OCI-LY1 (cell line): ENCODE measurements around the gene LYVE1.
"Not testable (repeated sequence)": the region's sequence is repeated elsewhere in the genome, so short reads cannot be mapped to it uniquely, and the experiment has no call there.

ENCODE experiments used
- H2AFZ ChIP-seq: fragments of 200-600 bp; sonication (generic), shearing (Covaris generic); 2 replicates; pipeline ENCODE4 v1.6.0; 2014; ENCODE audit warnings: antibody characterized with exemption, mild to moderate bottlenecking, low read length
- H3F3A ChIP-seq: fragments of 200-600 bp; sonication (generic), shearing (Covaris generic); 2 replicates; pipeline ENCODE4 v1.6.0; 2014; ENCODE audit warnings: mild to moderate bottlenecking, antibody characterized with exemption, low read length, moderate library complexity; ENCODE audit not compliant: insufficient read depth
- H3K27ac ChIP-seq: fragments of 200-600 bp; sonication (generic); 2 replicates; pipeline ENCODE4 v1.5.1; 2014; ENCODE audit warnings: low read length, mixed run types, mild to moderate bottlenecking, low read depth; ENCODE audit not compliant: poor library complexity, severe bottlenecking
- H3K27me3 ChIP-seq: fragments of 200-600 bp; sonication (generic); 2 replicates; pipeline ENCODE4 v1.6.0; 2014; ENCODE audit warnings: antibody characterized with exemption, mild to moderate bottlenecking, low read length, moderate library complexity; ENCODE audit not compliant: insufficient read depth
- H3K36me3 ChIP-seq: fragments of 200-600 bp; sonication (generic); 2 replicates; pipeline ENCODE4 v1.6.1; 2014; ENCODE audit warnings: mild to moderate bottlenecking, antibody characterized with exemption, low read length, moderate library complexity, mixed read lengths; ENCODE audit not compliant: insufficient read depth
- H3K4me1 ChIP-seq: fragments of 200-600 bp; sonication (generic); 2 replicates; pipeline ENCODE4 v1.5.1; 2014; ENCODE audit warnings: mild to moderate bottlenecking, low read length, moderate library complexity; ENCODE audit not compliant: insufficient read depth, severe bottlenecking
- H3K4me2 ChIP-seq: fragments of 200-600 bp; sonication (generic), shearing (Covaris generic); 2 replicates; pipeline ENCODE4 v1.6.1; 2014; ENCODE audit warnings: low read length
- H3K4me3 ChIP-seq: fragments of 200-600 bp; sonication (generic); 2 replicates; pipeline ENCODE4 v1.5.1; 2014; ENCODE audit warnings: low read length, low read depth, mild to moderate bottlenecking, mixed read lengths; ENCODE audit not compliant: poor library complexity, severe bottlenecking
- H3K79me2 ChIP-seq: fragments of 200-600 bp; shearing (Covaris generic); 2 replicates; pipeline ENCODE4 v1.6.1; 2016; ENCODE audit warnings: mixed run types, low read length, mixed read lengths; ENCODE audit not compliant: insufficient read depth
- H3K9ac ChIP-seq: fragments of 200-600 bp; sonication (generic), shearing (Covaris generic); 2 replicates; pipeline ENCODE4 v1.6.1; 2014; ENCODE audit warnings: mild to moderate bottlenecking, low read length, mixed read lengths
- H3K9me2 ChIP-seq: fragments of 200-600 bp; sonication (generic), shearing (Covaris generic); 2 replicates; pipeline ENCODE4 v1.6.1; 2014; ENCODE audit warnings: low read depth, mild to moderate bottlenecking, low read length, mixed read lengths
- H3K9me3 ChIP-seq: fragments of 200-600 bp; shearing (Covaris generic); 2 replicates; pipeline ENCODE4 v1.6.1; 2014; ENCODE audit warnings: low read length, mixed read lengths
- H4K20me1 ChIP-seq: fragments of 200-600 bp; sonication (generic), shearing (Covaris generic); 2 replicates; pipeline ENCODE4 v1.6.0; 2016; ENCODE audit warnings: mild to moderate bottlenecking, low read length; ENCODE audit not compliant: insufficient read depth
- EZH2 ChIP-seq: fragments of 200-600 bp; sonication (generic), shearing (Covaris generic); IDR thresholded peaks from 2 replicates; pipeline ENCODE4 v1.8.0; 2017; ENCODE audit warnings: borderline replicate concordance, mixed run types, mild to moderate bottlenecking, antibody characterized with exemption, low read length, moderate library complexity, mixed read lengths
- TF ChIP-seq, protein P1 (sequence below): fragments of 200-600 bp; sonication (generic), shearing (Covaris generic); IDR thresholded peaks from 2 replicates; pipeline ENCODE4 v1.5.1; 2017; ENCODE audit warnings: mild to moderate bottlenecking, antibody characterized with exemption, low read length, moderate library complexity, mixed read lengths

LYVE1 gene

DNA sequence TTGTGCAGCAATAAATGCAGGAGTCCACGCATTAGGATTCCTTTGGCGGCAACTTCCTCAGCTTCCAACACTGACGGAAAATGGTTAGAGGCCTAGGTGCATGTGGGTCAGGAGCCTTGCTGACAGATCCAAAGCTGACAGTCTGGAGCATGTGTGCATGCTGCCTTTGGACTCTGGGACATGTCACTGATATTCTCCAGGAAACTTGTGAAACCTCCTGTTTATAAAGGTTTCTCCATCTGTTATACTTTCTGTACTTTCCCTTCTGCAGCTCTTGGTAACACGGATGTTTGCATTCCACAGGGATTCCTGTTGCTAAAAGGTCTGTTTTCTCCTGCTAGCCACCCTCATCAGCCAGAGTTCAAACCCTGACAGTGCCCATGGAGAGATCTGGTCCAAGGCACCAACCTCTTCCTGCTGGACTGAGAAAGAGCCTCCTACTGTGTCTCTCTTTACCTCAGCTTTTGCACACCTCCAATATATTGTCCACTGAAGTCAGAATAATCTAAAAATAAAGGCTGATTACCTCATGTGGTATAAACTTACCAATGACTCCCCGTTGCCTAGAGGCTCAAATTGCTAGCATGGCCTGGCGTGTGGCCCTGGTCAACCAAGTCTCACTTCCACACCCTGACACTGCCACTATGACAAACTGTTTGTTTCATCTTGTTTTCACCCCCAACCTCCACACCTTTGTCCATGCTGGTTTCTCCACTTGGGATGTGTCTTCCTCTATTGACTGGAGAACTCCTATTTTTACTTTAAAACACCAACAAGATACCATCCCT lies 31.1 kb upstream of the LYVE1 start:
- Histone ChIP-seq H3K36me3 (no peaks in the 10 kb centered on the region), H4K20me1 (no peaks in the 10 kb centered on the region), H3K4me1 (peaks cover 4% of the 10 kb centered on the region), H3K4me2 (no peak overlapping the region), H3K27me3 (no peaks in the 10 kb centered on the region), H3F3A (no peaks in the 10 kb centered on the region), H3K9me2 (no peaks in the 10 kb centered on the region), H2AFZ (no peak overlapping the region), H3K4me3 (no peak overlapping the region), H3K9ac (no peak overlapping the region), H3K27ac (no peak overlapping the region), H3K79me2 (no peaks in the 10 kb centered on the region), H3K9me3 (no peaks in the 10 kb centered on the region)
- TF ChIP-seq EZH2, result no peak
- TF ChIP-seq, protein P1, sequence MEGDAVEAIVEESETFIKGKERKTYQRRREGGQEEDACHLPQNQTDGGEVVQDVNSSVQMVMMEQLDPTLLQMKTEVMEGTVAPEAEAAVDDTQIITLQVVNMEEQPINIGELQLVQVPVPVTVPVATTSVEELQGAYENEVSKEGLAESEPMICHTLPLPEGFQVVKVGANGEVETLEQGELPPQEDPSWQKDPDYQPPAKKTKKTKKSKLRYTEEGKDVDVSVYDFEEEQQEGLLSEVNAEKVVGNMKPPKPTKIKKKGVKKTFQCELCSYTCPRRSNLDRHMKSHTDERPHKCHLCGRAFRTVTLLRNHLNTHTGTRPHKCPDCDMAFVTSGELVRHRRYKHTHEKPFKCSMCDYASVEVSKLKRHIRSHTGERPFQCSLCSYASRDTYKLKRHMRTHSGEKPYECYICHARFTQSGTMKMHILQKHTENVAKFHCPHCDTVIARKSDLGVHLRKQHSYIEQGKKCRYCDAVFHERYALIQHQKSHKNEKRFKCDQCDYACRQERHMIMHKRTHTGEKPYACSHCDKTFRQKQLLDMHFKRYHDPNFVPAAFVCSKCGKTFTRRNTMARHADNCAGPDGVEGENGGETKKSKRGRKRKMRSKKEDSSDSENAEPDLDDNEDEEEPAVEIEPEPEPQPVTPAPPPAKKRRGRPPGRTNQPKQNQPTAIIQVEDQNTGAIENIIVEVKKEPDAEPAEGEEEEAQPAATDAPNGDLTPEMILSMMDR, result no peak

DNA sequence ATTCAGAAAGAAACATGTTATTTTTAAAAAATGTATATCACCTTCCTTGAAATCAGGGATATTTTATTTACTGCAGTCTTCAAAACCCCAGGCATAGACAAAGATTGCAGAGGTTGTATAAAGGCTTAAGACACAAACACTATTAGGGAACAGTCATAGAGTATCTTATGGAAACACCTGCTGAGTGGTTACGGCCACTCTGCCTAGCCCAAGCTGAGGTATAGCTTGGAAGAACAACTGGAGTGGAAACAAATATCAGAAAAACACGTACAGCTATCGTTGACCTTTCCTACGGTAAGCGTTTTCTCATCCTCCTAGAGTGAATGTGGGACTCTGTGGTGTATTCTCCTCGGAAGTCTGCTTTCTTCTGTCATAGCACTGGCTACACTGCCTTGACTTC lies 30.4 kb upstream of the LYVE1 start:
- TF ChIP-seq, protein P1, result no peak
- no peak for TF ChIP-seq EZH2
- Histone ChIP-seq H3K4me1 (no peaks in the 10 kb centered on the region), H3K4me3 (no peak overlapping the region), H4K20me1 (no peaks in the 10 kb centered on the region), H3K9me2 (no peaks in the 10 kb centered on the region), H3F3A (no peaks in the 10 kb centered on the region), H3K9me3 (no peaks in the 10 kb centered on the region), H3K36me3 (no peaks in the 10 kb centered on the region), H3K27ac (no peak overlapping the region), H3K4me2 (no peak overlapping the region), H3K79me2 (no peaks in the 10 kb centered on the region), H2AFZ (no peak overlapping the region), H3K27me3 (no peaks in the 10 kb centered on the region), H3K9ac (no peak overlapping the region)

DNA sequence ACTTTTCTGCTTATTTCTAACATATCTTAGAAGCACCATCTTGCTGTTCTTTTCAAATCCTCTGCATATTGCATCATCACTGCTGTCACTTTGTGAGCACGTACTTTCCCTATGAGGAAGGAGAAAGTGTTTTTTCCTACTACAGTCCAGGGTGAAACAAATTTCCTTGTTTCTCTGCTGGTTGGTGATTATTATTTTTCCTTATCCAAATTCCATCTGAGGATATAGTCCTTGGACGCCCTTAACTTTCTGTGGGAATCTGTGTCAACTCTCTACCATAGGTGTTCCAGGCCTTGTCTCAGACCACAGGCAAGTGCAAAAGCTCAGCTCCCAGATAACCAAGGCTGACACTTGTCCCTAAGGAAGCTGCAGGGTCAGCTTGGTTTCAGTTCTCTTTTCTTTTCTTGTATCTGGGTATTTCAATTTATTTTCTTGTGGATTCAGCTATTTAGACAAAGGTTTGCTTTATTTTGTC lies 29.4 kb upstream of the LYVE1 start:
- no peaks in the 10 kb centered on the region for H3K9me3 ChIP-seq
- H3K9me2 ChIP-seq, result no peaks in the 10 kb centered on the region
- H3F3A ChIP-seq, result no peaks in the 10 kb centered on the region
- no peak overlapping the region for H3K27ac ChIP-seq
- H3K36me3 ChIP-seq, result no peaks in the 10 kb centered on the region
- H3K4me3 ChIP-seq, result no peak overlapping the region
- no peak overlapping the region for H3K9ac ChIP-seq
- no peaks in the 10 kb centered on the region for H4K20me1 ChIP-seq
- no peaks in the 10 kb centered on the region for H3K27me3 ChIP-seq
- TF ChIP-seq, protein P1, result no peak
- no peak for TF ChIP-seq EZH2
- H3K4me1 ChIP-seq, result no peaks in the 10 kb centered on the region
- no peaks in the 10 kb centered on the region for H3K79me2 ChIP-seq
- H3K4me2 ChIP-seq, result no peak overlapping the region
- H2AFZ ChIP-seq, result no peak overlapping the region

DNA sequence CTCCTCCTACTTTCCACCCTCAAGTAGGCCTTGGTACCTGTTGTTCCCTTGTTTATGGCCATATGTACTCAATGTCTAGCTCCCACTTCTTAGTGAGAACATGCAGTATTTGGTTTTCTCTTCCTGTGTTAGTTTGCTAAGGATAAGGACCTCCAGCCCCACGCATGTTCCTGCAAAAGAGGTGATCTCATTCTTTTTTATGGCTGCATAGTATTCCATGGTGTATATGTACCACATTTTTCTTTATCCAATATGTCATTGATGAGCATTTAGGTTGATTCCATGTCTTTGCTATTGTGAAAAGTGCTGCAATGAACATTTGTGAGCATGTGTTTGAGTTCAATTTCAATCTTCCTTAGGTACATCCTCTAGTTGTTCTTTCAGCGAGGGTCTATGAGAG lies 27.4 kb upstream of the LYVE1 start:
- H3K9me3 ChIP-seq, H3F3A ChIP-seq, H3K9ac ChIP-seq, H3K27me3 ChIP-seq, H3K4me1 ChIP-seq, H2AFZ ChIP-seq, H3K36me3 ChIP-seq, H3K4me3 ChIP-seq, H3K27ac ChIP-seq, H3K79me2 ChIP-seq, H3K4me2 ChIP-seq, H3K9me2 ChIP-seq, H4K20me1 ChIP-seq: not testable (repeated sequence)
